OCI-LY7 (cell line): ENCODE data around the gene TNS3. TPM values are rescaled to one million over a fixed set of nuclear protein-coding genes. Genes with fewer than 3 reads are reported as not detected.

Source experiments
- BruUV-seq: library from RNA; stranded (reverse); fragments of 400-500 nt; replicated peaks from 2 replicates; lab custom pipeline; 2021; lab: Mats Ljungman, UMichigan
- CTCF ChIA-PET: fragments of 300-600 bp; sonication (Branson Sonifier 250); formaldehyde crosslinking; loops from one replicate; lab custom pipeline; 2022; ENCODE audit warnings: antibody characterized with exemption; ENCODE audit not compliant: unreplicated experiment; lab: Charles Lee
- POLR2A ChIA-PET: fragments of 300-600 bp; sonication (Branson Sonifier 250); formaldehyde crosslinking; loops from one replicate; lab custom pipeline; 2022; ENCODE audit warnings: antibody characterized with exemption; lab: Charles Lee
- DNase-seq: peaks from one replicate; pipeline ENCODE4 v3.0.0-alpha.2; 2015; ENCODE audit warnings: low spot score
- H2AFZ ChIP-seq: fragments of 200-600 bp; sonication (generic), shearing (Covaris generic); 2 replicates; pipeline ENCODE4 v1.6.1; 2014; ENCODE audit warnings: mild to moderate bottlenecking, antibody characterized with exemption, low read length, moderate library complexity
- H3K27ac ChIP-seq: fragments of 200-600 bp; sonication (generic); 2 replicates; pipeline ENCODE4 v1.5.1; 2014; ENCODE audit warnings: mixed run types, low read depth, mild to moderate bottlenecking, moderate library complexity, low read length, inconsistent platforms; ENCODE audit not compliant: poor library complexity, severe bottlenecking
- H3K36me3 ChIP-seq: fragments of 200-600 bp; sonication (generic); 2 replicates; pipeline ENCODE4 v1.6.1; 2014; ENCODE audit warnings: mild to moderate bottlenecking, antibody characterized with exemption, low read length, moderate library complexity, mixed read lengths; ENCODE audit not compliant: insufficient read depth
- H3K4me1 ChIP-seq: fragments of 200-600 bp; sonication (generic); 2 replicates; pipeline ENCODE4 v1.5.1; 2014; ENCODE audit warnings: mild to moderate bottlenecking, low read length; ENCODE audit not compliant: insufficient read depth, poor library complexity, severe bottlenecking
- H3K4me2 ChIP-seq: fragments of 200-600 bp; sonication (generic); 2 replicates; pipeline ENCODE4 v1.6.1; 2014; ENCODE audit warnings: mild to moderate bottlenecking, low read length
- H3K4me3 ChIP-seq: fragments of 200-600 bp; sonication (generic); 2 replicates; pipeline ENCODE4 v1.5.1; 2014; ENCODE audit warnings: mild to moderate bottlenecking, low read depth, low read length; ENCODE audit not compliant: poor library complexity, severe bottlenecking
- H3K79me2 ChIP-seq: fragments of 200-600 bp; sonication (generic); 2 replicates; pipeline ENCODE4 v1.6.1; 2016; ENCODE audit warnings: low read depth, mild to moderate bottlenecking, low read length, moderate library complexity, mixed read lengths; ENCODE audit not compliant: insufficient read depth
- H3K9me2 ChIP-seq: fragments of 200-600 bp; sonication (generic); 2 replicates; pipeline ENCODE4 v1.6.1; 2016; ENCODE audit warnings: mild to moderate bottlenecking, low read length, mixed read lengths; ENCODE audit not compliant: insufficient read depth
- H3K9me3 ChIP-seq: fragments of 200-600 bp; sonication (generic); 2 replicates; pipeline ENCODE4 v1.6.1; 2014; ENCODE audit warnings: mild to moderate bottlenecking, mixed run types, low read length, mixed read lengths
- H4K20me1 ChIP-seq: fragments of 200-600 bp; sonication (generic); 2 replicates; pipeline ENCODE4 v1.6.1; 2014; ENCODE audit warnings: mild to moderate bottlenecking, antibody characterized with exemption, low read length, moderate library complexity, mixed read lengths; ENCODE audit not compliant: insufficient read depth
- EZH2phosphoT487 ChIP-seq: fragments of 200-600 bp; sonication (generic); IDR thresholded peaks from 2 replicates; pipeline ENCODE4 v1.6.1; 2018; ENCODE audit warnings: low read depth, borderline replicate concordance, mild to moderate bottlenecking, mixed run types, antibody characterized with exemption, low read length, moderate library complexity, mixed read lengths
- intact Hi-C: fragments of 100-400 bp; cut with micrococcal nuclease; formaldehyde crosslinking; loops from one replicate; pipeline ENCODE4 v1.10.0; 2022; ENCODE audit not compliant: unreplicated experiment
- total RNA-seq, 2 experiments: library from RNA; depleted of rRNA in 1 of 2; stranded (reverse); fragments of >200 nt in 1 of 2; shearing (Covaris generic) in 1 of 2; gene quantifications; 2 replicates each; pipeline ENCODE4 v1.2.3, GENCODE V29; 2014 to 2022
- TF ChIP-seq, protein P1 (sequence below): fragments of 200-600 bp; sonication (generic); conservative IDR thresholded peaks from 2 replicates; pipeline ENCODE4 v1.5.1; 2014; ENCODE audit warnings: mild to moderate bottlenecking, antibody characterized with exemption, low read length, moderate library complexity, mixed read lengths

TNS3 gene
- total RNA-seq, 2 experiments from 2014 or later = 9.5 to 42.1 TPM

DNA sequence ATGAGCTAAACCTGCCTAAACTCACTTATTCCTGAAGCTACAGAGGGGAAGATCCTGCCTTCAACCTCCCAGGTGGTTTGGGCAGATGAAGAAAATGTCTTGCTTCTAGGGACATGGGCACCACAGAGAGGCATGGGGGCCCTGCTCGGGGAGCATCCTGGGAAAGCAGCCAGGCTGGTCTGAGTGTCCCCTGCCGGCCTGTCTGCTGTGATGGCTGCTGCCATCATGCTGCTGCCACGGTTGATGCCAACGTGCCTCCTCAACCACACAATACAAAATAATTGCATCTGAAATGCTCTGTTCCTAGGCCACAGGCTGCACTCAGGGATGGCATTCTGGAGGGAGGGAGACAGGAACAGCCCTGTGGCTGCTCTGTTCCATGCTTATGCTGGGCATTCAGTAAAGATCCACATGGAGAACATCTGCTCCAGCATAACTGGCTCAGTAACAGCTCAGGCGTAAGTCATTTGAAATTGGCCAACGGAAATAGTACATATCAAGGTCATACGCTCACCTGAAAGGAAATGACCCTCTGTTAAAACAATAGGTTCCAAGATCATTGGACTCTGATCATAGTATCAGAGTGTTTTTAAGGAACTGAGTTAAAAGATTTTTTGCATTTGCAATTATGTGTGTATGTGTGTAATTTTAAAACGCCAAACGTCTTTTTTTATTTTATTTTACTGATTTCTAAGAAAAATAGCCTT is 299.0 kb downstream of the TNS3 start:
- intact Hi-C loops = no loop called here
- Histone ChIP-seq H4K20me1 (no peaks in the 10 kb centered on the region), H2AFZ (no peak overlapping the region), H3K9me2 (no peaks in the 10 kb centered on the region), H3K79me2 (no peaks in the 10 kb centered on the region), H3K27ac (no peak overlapping the region), H3K4me2 (no peak overlapping the region), H3K9me3 (no peaks in the 10 kb centered on the region), H3K4me3 (no peak overlapping the region), H3K4me1 (peaks cover 7% of the 10 kb centered on the region), H3K36me3 (peaks cover 19% of the 10 kb centered on the region)
- ChIA-PET CTCF (no interaction called here), POLR2A (interaction anchor here (0.6 kb wide), 1 partner anchor 1394 kb away, joined by 3 read pairs; no protein-coding TSS in a partner anchor)
- DNase-seq = no peak
- no TSS peak for BruUV-seq
- TF ChIP-seq, protein P1, sequence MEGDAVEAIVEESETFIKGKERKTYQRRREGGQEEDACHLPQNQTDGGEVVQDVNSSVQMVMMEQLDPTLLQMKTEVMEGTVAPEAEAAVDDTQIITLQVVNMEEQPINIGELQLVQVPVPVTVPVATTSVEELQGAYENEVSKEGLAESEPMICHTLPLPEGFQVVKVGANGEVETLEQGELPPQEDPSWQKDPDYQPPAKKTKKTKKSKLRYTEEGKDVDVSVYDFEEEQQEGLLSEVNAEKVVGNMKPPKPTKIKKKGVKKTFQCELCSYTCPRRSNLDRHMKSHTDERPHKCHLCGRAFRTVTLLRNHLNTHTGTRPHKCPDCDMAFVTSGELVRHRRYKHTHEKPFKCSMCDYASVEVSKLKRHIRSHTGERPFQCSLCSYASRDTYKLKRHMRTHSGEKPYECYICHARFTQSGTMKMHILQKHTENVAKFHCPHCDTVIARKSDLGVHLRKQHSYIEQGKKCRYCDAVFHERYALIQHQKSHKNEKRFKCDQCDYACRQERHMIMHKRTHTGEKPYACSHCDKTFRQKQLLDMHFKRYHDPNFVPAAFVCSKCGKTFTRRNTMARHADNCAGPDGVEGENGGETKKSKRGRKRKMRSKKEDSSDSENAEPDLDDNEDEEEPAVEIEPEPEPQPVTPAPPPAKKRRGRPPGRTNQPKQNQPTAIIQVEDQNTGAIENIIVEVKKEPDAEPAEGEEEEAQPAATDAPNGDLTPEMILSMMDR = no peak
- TF ChIP-seq EZH2phosphoT487 = no peak

DNA sequence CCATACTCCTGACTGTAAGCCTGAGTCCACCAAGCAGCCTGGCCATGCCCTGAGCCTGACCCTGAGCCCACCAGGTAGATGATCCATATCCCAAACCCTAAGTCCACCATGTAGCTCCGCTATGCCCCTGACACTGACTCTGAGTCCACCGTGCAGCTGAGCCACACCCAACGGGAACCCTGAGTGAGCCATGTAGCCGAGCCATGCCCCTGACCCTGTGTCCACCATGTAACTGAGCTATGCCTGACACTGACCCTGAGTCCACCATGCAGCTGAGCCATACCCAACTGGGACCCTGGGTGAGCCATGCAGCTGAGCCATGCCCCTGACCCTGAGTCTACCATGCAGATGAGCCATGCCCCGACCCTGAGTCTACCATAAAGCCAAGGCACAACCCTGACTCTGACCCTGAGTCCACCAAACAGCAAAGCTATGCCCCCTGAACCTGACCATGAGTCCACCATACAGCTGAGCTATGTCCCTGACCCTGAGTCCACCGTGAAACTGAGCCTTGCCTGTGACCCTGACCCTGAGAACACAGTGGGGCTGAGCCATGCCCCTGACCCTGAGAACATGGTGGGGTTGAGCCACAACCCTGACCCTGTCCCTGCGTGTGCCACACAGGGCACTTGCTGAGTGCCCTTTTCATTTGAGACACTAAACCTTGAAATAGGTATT is 299.8 kb downstream of the TNS3 start:
- no peak for DNase-seq
- POLR2A ChIA-PET = no interaction called here
- no peaks in the 10 kb centered on the region for H3K9me2 ChIP-seq
- H3K4me3 ChIP-seq = no peak overlapping the region
- no peaks in the 10 kb centered on the region for H3K79me2 ChIP-seq
- H2AFZ ChIP-seq = no peak overlapping the region
- TF ChIP-seq, protein P1 = no peak
- TF ChIP-seq EZH2phosphoT487 = no peak
- CTCF ChIA-PET = no interaction called here
- no peak overlapping the region for H3K4me2 ChIP-seq
- H3K4me1 ChIP-seq = peaks cover 7% of the 10 kb centered on the region
- H3K9me3 ChIP-seq = no peaks in the 10 kb centered on the region
- intact Hi-C loops = no loop called here
- H4K20me1 ChIP-seq = no peaks in the 10 kb centered on the region
- peaks cover 19% of the 10 kb centered on the region for H3K36me3 ChIP-seq
- no TSS peak for BruUV-seq
- no peak overlapping the region for H3K27ac ChIP-seq

DNA sequence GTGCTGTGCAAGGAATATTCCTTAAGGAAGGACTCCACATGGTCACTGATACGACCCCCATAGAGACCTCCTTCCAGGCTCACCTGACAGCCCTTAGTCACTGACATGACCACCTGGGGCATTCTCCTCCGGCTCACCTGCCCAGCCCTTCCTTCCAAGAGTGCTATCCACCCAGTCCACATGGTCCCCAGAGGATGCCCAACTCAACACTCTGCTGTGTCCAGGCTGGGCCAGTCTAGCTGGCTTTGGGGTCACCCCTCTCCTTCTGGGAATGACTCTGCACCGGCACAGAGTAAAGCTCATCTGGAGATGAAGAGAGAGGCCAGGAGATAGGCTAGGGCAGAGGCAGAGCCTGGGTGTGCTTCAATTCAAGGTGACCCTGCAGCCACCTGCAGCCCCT is 300.8 kb downstream of the TNS3 start:
- TF ChIP-seq, protein P1 = no peak
- TF ChIP-seq EZH2phosphoT487 = no peak
- ChIA-PET POLR2A (no interaction called here), CTCF (no interaction called here)
- H2AFZ ChIP-seq = no peak overlapping the region
- H3K4me1 ChIP-seq = peaks cover 7% of the 10 kb centered on the region
- no peak overlapping the region for H3K27ac ChIP-seq
- no peaks in the 10 kb centered on the region for H3K9me2 ChIP-seq
- intact Hi-C loops = no loop called here
- H3K9me3 ChIP-seq = no peaks in the 10 kb centered on the region
- no peak for DNase-seq
- no peaks in the 10 kb centered on the region for H3K79me2 ChIP-seq
- no peaks in the 10 kb centered on the region for H4K20me1 ChIP-seq
- H3K4me3 ChIP-seq = no peak overlapping the region
- H3K36me3 ChIP-seq = peaks cover 19% of the 10 kb centered on the region
- BruUV-seq = no TSS peak
- H3K4me2 ChIP-seq = no peak overlapping the region
